ENCODE results near the gene ANKFY1.

DNA sequence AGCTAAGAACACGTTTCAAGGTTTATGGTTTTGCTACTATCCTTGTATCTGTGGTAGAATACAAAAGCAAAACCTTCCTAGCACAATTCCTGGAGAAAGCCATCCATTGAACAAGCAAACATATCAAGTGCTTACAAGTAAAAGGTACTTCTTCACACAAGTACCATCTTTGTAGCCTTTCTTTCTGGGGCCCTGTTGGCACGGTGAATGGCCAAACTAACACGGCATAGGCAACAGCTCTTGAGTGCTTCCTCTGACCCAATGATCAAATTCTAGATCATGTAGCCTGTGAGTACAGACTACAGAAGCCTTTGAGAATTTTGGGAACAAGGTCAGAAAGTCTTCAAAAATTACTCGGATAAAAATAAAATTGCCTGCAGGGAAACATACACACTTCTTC lies 57.9 kb downstream of the ANKFY1 start:
- TF ChIP-seq, protein P1, sequence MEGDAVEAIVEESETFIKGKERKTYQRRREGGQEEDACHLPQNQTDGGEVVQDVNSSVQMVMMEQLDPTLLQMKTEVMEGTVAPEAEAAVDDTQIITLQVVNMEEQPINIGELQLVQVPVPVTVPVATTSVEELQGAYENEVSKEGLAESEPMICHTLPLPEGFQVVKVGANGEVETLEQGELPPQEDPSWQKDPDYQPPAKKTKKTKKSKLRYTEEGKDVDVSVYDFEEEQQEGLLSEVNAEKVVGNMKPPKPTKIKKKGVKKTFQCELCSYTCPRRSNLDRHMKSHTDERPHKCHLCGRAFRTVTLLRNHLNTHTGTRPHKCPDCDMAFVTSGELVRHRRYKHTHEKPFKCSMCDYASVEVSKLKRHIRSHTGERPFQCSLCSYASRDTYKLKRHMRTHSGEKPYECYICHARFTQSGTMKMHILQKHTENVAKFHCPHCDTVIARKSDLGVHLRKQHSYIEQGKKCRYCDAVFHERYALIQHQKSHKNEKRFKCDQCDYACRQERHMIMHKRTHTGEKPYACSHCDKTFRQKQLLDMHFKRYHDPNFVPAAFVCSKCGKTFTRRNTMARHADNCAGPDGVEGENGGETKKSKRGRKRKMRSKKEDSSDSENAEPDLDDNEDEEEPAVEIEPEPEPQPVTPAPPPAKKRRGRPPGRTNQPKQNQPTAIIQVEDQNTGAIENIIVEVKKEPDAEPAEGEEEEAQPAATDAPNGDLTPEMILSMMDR (IDR thresholded peaks at IDR 0.05; ENCODE audit: borderline replicate concordance, extremely low read depth, low read length, poor library complexity, severe bottlenecking), result no peak
- TF ChIP-seq EZH2 (IDR thresholded peaks at IDR 0.05; ENCODE audit: borderline replicate concordance, low read depth, low read length, severe bottlenecking), result no peak
